SU-DHL-6 (cell line): ENCODE results near the gene KMT2E.
A peak's percentile ranks its signal among the peaks of the same experiment; 100 is the strongest.

ENCODE experiments used
- H2AFZ ChIP-seq: fragments of 200-600 bp; sonication (generic); 2 replicates; pipeline ENCODE4 v1.6.1; 2014; ENCODE audit warnings: low read depth, mild to moderate bottlenecking, moderate library complexity, mixed read lengths, antibody characterized with exemption, low read length; ENCODE audit not compliant: severe bottlenecking
- H3F3A ChIP-seq: fragments of 200-600 bp; shearing (Covaris generic); 2 replicates; pipeline ENCODE4 v1.6.0; 2016; ENCODE audit warnings: antibody characterized with exemption, mild to moderate bottlenecking; ENCODE audit not compliant: insufficient read depth
- H3K27ac ChIP-seq: fragments of 200-600 bp; sonication (generic); 2 replicates; pipeline ENCODE4 v1.5.1; 2016; ENCODE audit warnings: low read depth, mild to moderate bottlenecking, low read length, moderate library complexity, mixed read lengths
- H3K27me3 ChIP-seq: fragments of 200-600 bp; sonication (generic), shearing (Covaris generic); 2 replicates; pipeline ENCODE4 v1.6.0; 2014; ENCODE audit warnings: mild to moderate bottlenecking, low read length
- H3K36me3 ChIP-seq: fragments of 200-600 bp; sonication (generic); 2 replicates; pipeline ENCODE4 v1.6.1; 2014; ENCODE audit warnings: mild to moderate bottlenecking, low read length, mixed read lengths
- H3K4me2 ChIP-seq: fragments of 300-600, 200-600 bp; shearing (Covaris generic), sonication (generic); 2 replicates; pipeline ENCODE4 v1.6.0; 2014; ENCODE audit warnings: low read length, low read depth, mild to moderate bottlenecking; ENCODE audit not compliant: poor library complexity, severe bottlenecking
- H3K4me3 ChIP-seq: fragments of 200-600 bp; sonication (generic); 2 replicates; pipeline ENCODE4 v1.5.1; 2014; ENCODE audit warnings: antibody characterized with exemption, low read length, mild to moderate bottlenecking, mixed read lengths; ENCODE audit not compliant: insufficient read depth, poor library complexity, severe bottlenecking
- H3K79me2 ChIP-seq: fragments of 200-600 bp; sonication (generic); 2 replicates; pipeline ENCODE4 v1.6.1; 2014; ENCODE audit warnings: mild to moderate bottlenecking, low read length, moderate library complexity; ENCODE audit not compliant: insufficient read depth
- H3K9ac ChIP-seq: fragments of 200-600 bp; sonication (generic); 2 replicates; pipeline ENCODE4 v1.7.0; 2014; ENCODE audit warnings: mild to moderate bottlenecking, low read length
- H3K9me2 ChIP-seq: fragments of 200-600 bp; sonication (generic); replicated peaks from 2 replicates; pipeline ENCODE4 v1.6.1; 2014; ENCODE audit warnings: low read length; ENCODE audit not compliant: insufficient read depth
- H3K9me3 ChIP-seq: fragments of 200-600 bp; sonication (generic); 2 replicates; pipeline ENCODE4 v1.6.1; 2014; ENCODE audit warnings: low read length, mixed read lengths; ENCODE audit not compliant: insufficient read depth
- H4K20me1 ChIP-seq: fragments of 200-600 bp; sonication (generic); 2 replicates; pipeline ENCODE4 v1.6.1; 2014; ENCODE audit warnings: low read depth, mild to moderate bottlenecking, antibody characterized with exemption, low read length, moderate library complexity, mixed read lengths
- CTCF ChIP-seq: fragments of 200-600 bp; sonication (generic); IDR thresholded peaks from one replicate; pipeline ENCODE4 v1.5.1; 2017; ENCODE audit warnings: antibody characterized with exemption, mild to moderate bottlenecking, low read length, moderate library complexity; ENCODE audit not compliant: insufficient read depth, poor library complexity, severe bottlenecking
- EZH2phosphoT487 ChIP-seq: fragments of 200-600 bp; sonication (generic), shearing (Covaris generic); conservative IDR thresholded peaks from 2 replicates; pipeline ENCODE4 v1.6.1; 2018; ENCODE audit warnings: mild to moderate bottlenecking, antibody characterized with exemption, low read length, moderate library complexity, mixed read lengths

The KMT2E gene

GRCh38 chr7:104983076-104983577 is 30.9 kb upstream of the KMT2E start:
- H3K79me2 ChIP-seq = peaks cover 36% of the 10 kb centered on the region
- no peak for TF ChIP-seq CTCF
- no peak for TF ChIP-seq EZH2phosphoT487
- peak overlapping the region; percentile 72 for H3K9ac ChIP-seq
- H3K36me3 ChIP-seq = no peaks in the 10 kb centered on the region
- no peaks in the 10 kb centered on the region for H3K27me3 ChIP-seq
- peaks cover 4% of the 10 kb centered on the region; the same call in 1 of the 2 replicates for H4K20me1 ChIP-seq
- peaks cover 62% of the 10 kb centered on the region for H3F3A ChIP-seq
- H3K9me2 ChIP-seq = no peaks in the 10 kb centered on the region
- peak overlapping the region; percentile 59 for H3K4me3 ChIP-seq
- peak overlapping the region; percentile 89 for H3K4me2 ChIP-seq
- H3K9me3 ChIP-seq = no peaks in the 10 kb centered on the region
- H3K27ac ChIP-seq = peak overlapping the region; percentile 79
- H2AFZ ChIP-seq = peak overlapping the region; percentile 70

- peaks cover 11% of the 10 kb centered on the region; the same call in 1 of the 2 replicates for H4K20me1 ChIP-seq
- peak overlapping the region; percentile 70 for H2AFZ ChIP-seq
- H3K4me2 ChIP-seq = peak overlapping the region; percentile 89
- H3K27me3 ChIP-seq = no peaks in the 10 kb centered on the region
- H3K9ac ChIP-seq = peak overlapping the region; percentile 72
- peak overlapping the region; percentile 79 for H3K27ac ChIP-seq
- H3K36me3 ChIP-seq = no peaks in the 10 kb centered on the region
- no peaks in the 10 kb centered on the region for H3K9me2 ChIP-seq
- peaks cover 69% of the 10 kb centered on the region for H3F3A ChIP-seq
- peaks cover 36% of the 10 kb centered on the region for H3K79me2 ChIP-seq
- peak overlapping the region; percentile 59 for H3K4me3 ChIP-seq
- no peaks in the 10 kb centered on the region for H3K9me3 ChIP-seq
- TF ChIP-seq EZH2phosphoT487 (no peak), CTCF (peak; percentile 37)
These were observed 30.1 kb upstream of the KMT2E start for GRCh38 chr7:104983578-104984539.

GRCh38 chr7:104984585-104985258 is 29.3 kb upstream of the KMT2E start:
- Histone ChIP-seq H4K20me1 (peaks cover 12% of the 10 kb centered on the region; the same call in 1 of the 2 replicates), H3K27me3 (no peaks in the 10 kb centered on the region), H3K9ac (peak overlapping the region; percentile 72), H3K4me2 (peak overlapping the region; percentile 89), H2AFZ (no peak overlapping the region), H3K9me3 (no peaks in the 10 kb centered on the region), H3K27ac (peak overlapping the region; percentile 79), H3F3A (peaks cover 70% of the 10 kb centered on the region), H3K79me2 (peaks cover 36% of the 10 kb centered on the region), H3K4me3 (peak overlapping the region; percentile 59), H3K36me3 (no peaks in the 10 kb centered on the region), H3K9me2 (no peaks in the 10 kb centered on the region)
- TF ChIP-seq EZH2phosphoT487 (no peak), CTCF (no peak)
